Skin epidermis (tissue), 12 donors: ENCODE data around the gene LRRC17.

Experiments
- H3K27ac ChIP-seq, 21 experiments: fragments of 200-600 bp; sonication (generic) in 11 of 21; one replicate each; pipeline ENCODE4 v1.5.0; 2020; ENCODE audit warnings: mild to moderate bottlenecking in 3 of 21, inconsistent platforms in 2 of 21, moderate library complexity in 2 of 21
- H3K4me3 ChIP-seq, 7 experiments: fragments of 200-600 bp; sonication (generic) in 2 of 7; one replicate each; pipeline ENCODE4 v1.5.0; 2020; ENCODE audit warnings: inconsistent platforms in 2 of 7, mild to moderate bottlenecking in 2 of 7, moderate library complexity in 1 of 7

Gene LRRC17

GRCh38 chr7:102912742-102913141 is at the start of gene LRRC17:
Gene LRRC17, plus strand, starts transcription at chr7:102913000. Its CDS starts 20,914 bp downstream, at chr7:102933914.
- Histone ChIP-seq H3K27ac (peak within 1 kb of the TSS in 11 of 21 experiments; percentile 6 to 72 (median 31)), H3K4me3 (peak within 1 kb of the TSS in 4 of 7 experiments; percentile 13 to 19 (median 16))

GRCh38 chr7:102864958-102865357 is 47.8 kb upstream of the LRRC17 start:
- Histone ChIP-seq H3K4me3 (no peak overlapping the region), H3K27ac (no peak overlapping the region)

- no peak overlapping the region for H3K27ac ChIP-seq
- H3K4me3 ChIP-seq = no peak overlapping the region
These were observed 46.1 kb upstream of the LRRC17 start for GRCh38 chr7:102866535-102867215.

- H3K27ac ChIP-seq = no peak overlapping the region
- H3K4me3 ChIP-seq = no peak overlapping the region
These were observed 43.6 kb upstream of the LRRC17 start for GRCh38 chr7:102869195-102869594.

GRCh38 chr7:102872460-102872859 is 40.3 kb upstream of the LRRC17 start:
- H3K4me3 ChIP-seq = no peak overlapping the region
- H3K27ac ChIP-seq = peak overlapping the region in 4 of 21 experiments; percentile 0 to 70 (median 38)

GRCh38 chr7:102873470-102874165 is 39.2 kb upstream of the LRRC17 start:
- Histone ChIP-seq H3K27ac (peak overlapping the region in 4 of 21 experiments; percentile 4 to 70 (median 34)), H3K4me3 (no peak overlapping the region)

- Histone ChIP-seq H3K4me3 (no peak overlapping the region), H3K27ac (peak overlapping the region in 6 of 21 experiments; percentile 19 to 70 (median 50))
These were observed 38.5 kb upstream of the LRRC17 start for GRCh38 chr7:102874166-102874829.

- Histone ChIP-seq H3K4me3 (no peak overlapping the region), H3K27ac (peak overlapping the region in 6 of 21 experiments; percentile 18 to 70 (median 44))
These were observed 37.8 kb upstream of the LRRC17 start for GRCh38 chr7:102874966-102875365.

GRCh38 chr7:102875700-102876295 is 37.0 kb upstream of the LRRC17 start:
- Histone ChIP-seq H3K27ac (peak overlapping the region in 2 of 21 experiments; percentile 18 to 36), H3K4me3 (no peak overlapping the region)

- H3K27ac ChIP-seq = no peak overlapping the region
- H3K4me3 ChIP-seq = no peak overlapping the region
These were observed 29.5 kb upstream of the LRRC17 start for GRCh38 chr7:102883098-102883860.

GRCh38 chr7:102888561-102889233 is 24.1 kb upstream of the LRRC17 start:
- Histone ChIP-seq H3K4me3 (no peak overlapping the region), H3K27ac (no peak overlapping the region)

- Histone ChIP-seq H3K27ac (peak overlapping the region in 2 of 21 experiments; percentile 65), H3K4me3 (no peak overlapping the region)
These were observed 22.9 kb upstream of the LRRC17 start for GRCh38 chr7:102889851-102890250.

GRCh38 chr7:102890292-102890970 is 22.4 kb upstream of the LRRC17 start:
- Histone ChIP-seq H3K4me3 (no peak overlapping the region), H3K27ac (peak overlapping the region in 6 of 21 experiments; percentile 20 to 65 (median 36))

- H3K4me3 ChIP-seq = no peak overlapping the region
- peak overlapping the region in 8 of 21 experiments; percentile 3 to 65 (median 23) for H3K27ac ChIP-seq
These were observed 21.7 kb upstream of the LRRC17 start for GRCh38 chr7:102890971-102891692.

GRCh38 chr7:102891693-102892261 is 21.0 kb upstream of the LRRC17 start:
- H3K27ac ChIP-seq = peak overlapping the region in 5 of 21 experiments; percentile 3 to 65 (median 25)
- H3K4me3 ChIP-seq = no peak overlapping the region

GRCh38 chr7:102892631-102893278 is 20.0 kb upstream of the LRRC17 start:
- Histone ChIP-seq H3K4me3 (no peak overlapping the region), H3K27ac (peak overlapping the region in 2 of 21 experiments; percentile 20 to 65)

- peak overlapping the region in 6 of 21 experiments; percentile 5 to 62 (median 22) for H3K27ac ChIP-seq
These were observed 17.2 kb upstream of the LRRC17 start for GRCh38 chr7:102895602-102896001.

More at GRCh38 chr7:102895602-102896001, 17.2 kb upstream of the LRRC17 start:
- H3K4me3 ChIP-seq = no peak overlapping the region
